IgD-negative memory B cell (primary cell): ENCODE results near the gene GINS2. TPM values are rescaled to one million over a fixed set of nuclear protein-coding genes. Genes with fewer than 3 reads are reported as not detected.

Source experiments
- H3K27ac Mint-ChIP-seq, 3 donors: one replicate each; pipeline ENCODE4 v1.8.0; 2020 to 2022; ENCODE audit warnings: mild to moderate bottlenecking in 3 of 3, mixed read lengths in 3 of 3, moderate library complexity in 1 of 3
- H3K27me3 Mint-ChIP-seq: one replicate; pipeline ENCODE4 v1.8.0; 2021; ENCODE audit warnings: mixed read lengths
- H3K36me3 Mint-ChIP-seq: one replicate; pipeline ENCODE4 v1.8.0; 2020; ENCODE audit warnings: mild to moderate bottlenecking, mixed read lengths
- H3K4me1 Mint-ChIP-seq, 3 donors: one replicate each; pipeline ENCODE4 v1.8.0; 2020 to 2022; ENCODE audit warnings: mixed read lengths in 3 of 3, mild to moderate bottlenecking in 1 of 3
- H3K4me3 Mint-ChIP-seq, 4 donors: one replicate each; pipeline ENCODE4 v1.8.0; 2020 to 2022; ENCODE audit warnings: mild to moderate bottlenecking in 4 of 4, mixed read lengths in 4 of 4, moderate library complexity in 3 of 4
- H3K9me3 Mint-ChIP-seq, 3 donors: one replicate each; pipeline ENCODE4 v1.8.0; 2020 to 2021; ENCODE audit warnings: mixed read lengths in 3 of 3, mild to moderate bottlenecking in 1 of 3
- polyA plus RNA-seq: library from polyadenylated mRNA; unstranded; fragments of 300-500 nt; fragmentation: Illumina TruSeq; gene quantifications from one replicate; pipeline ENCODE4 v1.2.3, GENCODE V29; 2021

GINS2 gene
- 0.69 TPM for polyA plus RNA-seq

DNA sequence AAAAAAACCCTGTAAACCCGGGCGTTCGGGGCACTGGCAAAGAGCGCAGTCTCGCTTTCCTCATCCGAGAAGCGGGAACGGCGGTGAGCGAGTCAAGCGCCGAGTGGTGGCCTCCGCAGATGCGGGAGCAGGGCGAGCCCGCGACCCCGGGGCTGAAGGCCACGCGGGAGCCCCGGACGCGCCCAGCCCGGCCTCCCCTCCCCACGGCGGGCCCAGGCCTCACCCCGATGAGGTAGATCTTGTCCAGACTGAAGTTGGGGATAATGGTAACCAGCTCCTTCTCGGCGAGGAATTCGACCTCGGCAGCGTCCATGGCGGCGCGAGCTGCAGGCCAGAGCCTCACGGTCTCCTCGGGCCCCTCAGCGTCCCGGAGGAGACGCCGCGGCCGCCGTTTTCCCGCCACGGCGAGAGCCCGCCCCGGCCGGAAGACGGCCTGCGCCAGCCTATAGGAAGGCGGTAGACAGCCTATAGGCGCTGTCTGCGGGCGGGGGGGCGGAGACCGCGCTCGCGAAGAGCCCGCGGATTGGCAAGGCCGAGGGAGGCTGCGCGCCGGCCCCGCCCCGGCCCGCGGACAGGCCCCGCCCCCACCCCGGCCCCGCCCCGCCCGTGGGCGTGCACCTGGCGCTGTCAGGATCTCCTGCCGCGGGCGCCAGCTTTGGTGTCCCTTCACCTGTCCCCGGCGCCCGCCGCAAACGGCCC lies at the start of gene GINS2:
Gene GINS2 (minus strand): TSS at position 369 of the 699 bp plus-strand sequence. CDS start 56 bp downstream, at position 313.
- Mint-ChIP-seq H3K4me3 (peak within 1 kb of the TSS; percentile 76 to 88 (median 82)), H3K9me3 (no peaks in the 10 kb centered on the region), H3K4me1 (peaks cover 0 to 13% (median 9%) of the 10 kb centered on the region in 3 donors), H3K27me3 (peaks cover 4% of the 10 kb centered on the region), H3K36me3 (no peaks in the 10 kb centered on the region), H3K27ac (peak within 1 kb of the TSS in 2 of 3 donors; percentile 39 to 82)

DNA sequence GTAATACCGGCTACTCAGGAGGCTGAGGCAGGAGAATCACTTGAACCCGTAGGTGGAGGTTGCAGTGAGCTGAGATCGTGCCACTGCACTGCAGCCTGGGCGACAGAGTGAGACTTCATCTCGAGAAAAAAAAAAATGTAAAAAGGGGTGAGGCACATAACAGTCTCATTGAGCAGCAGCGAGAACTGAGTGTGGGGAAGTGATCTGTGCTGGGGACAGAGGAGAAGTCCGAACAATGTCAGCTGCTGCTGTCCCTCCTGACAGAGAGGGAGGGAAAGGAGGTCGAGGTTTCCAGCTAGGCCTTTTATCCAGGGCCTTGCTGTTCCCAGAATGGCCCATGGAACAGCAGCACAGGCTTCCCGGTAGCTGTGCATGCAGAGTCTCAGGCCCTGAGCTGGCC lies 48.2 kb upstream of the GINS2 start:
- Mint-ChIP-seq H3K4me1 (peaks cover 13 to 16% (median 15%) of the 10 kb centered on the region in 3 donors), H3K9me3 (no peaks in the 10 kb centered on the region), H3K36me3 (peaks cover 9% of the 10 kb centered on the region), H3K27me3 (no peaks in the 10 kb centered on the region), H3K4me3 (peak overlapping the region in 1 of 4 donors; percentile 49), H3K27ac (no peak overlapping the region)

DNA sequence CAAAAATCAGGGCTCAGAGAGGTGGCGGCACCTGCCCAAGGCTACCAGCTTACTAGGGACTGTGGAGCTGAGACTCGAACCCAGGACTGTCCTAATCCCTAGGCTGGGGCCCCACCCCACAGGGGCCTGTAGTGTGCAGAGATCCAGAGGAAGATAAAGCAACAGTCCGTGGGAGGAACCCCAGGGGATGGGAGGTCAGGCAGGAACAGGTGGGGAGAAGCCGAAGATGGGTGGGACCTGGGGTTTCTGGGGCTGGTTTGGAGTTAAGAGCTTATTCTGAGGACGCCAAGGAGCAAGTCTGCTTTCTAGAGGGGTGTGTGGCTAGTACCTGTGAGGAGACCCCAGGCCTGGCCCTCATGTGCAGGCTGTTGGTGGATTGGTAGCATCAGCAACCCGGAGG lies 47.2 kb upstream of the GINS2 start:
- H3K27me3 Mint-ChIP-seq, result no peaks in the 10 kb centered on the region
- H3K4me1 Mint-ChIP-seq, result peaks cover 13 to 18% (median 16%) of the 10 kb centered on the region in 3 donors
- peaks cover 12% of the 10 kb centered on the region for H3K36me3 Mint-ChIP-seq
- peak overlapping the region in 3 of 4 donors; percentile 63 to 90 (median 85) for H3K4me3 Mint-ChIP-seq
- no peaks in the 10 kb centered on the region for H3K9me3 Mint-ChIP-seq
- peak overlapping the region; percentile 63 to 86 (median 84) for H3K27ac Mint-ChIP-seq

DNA sequence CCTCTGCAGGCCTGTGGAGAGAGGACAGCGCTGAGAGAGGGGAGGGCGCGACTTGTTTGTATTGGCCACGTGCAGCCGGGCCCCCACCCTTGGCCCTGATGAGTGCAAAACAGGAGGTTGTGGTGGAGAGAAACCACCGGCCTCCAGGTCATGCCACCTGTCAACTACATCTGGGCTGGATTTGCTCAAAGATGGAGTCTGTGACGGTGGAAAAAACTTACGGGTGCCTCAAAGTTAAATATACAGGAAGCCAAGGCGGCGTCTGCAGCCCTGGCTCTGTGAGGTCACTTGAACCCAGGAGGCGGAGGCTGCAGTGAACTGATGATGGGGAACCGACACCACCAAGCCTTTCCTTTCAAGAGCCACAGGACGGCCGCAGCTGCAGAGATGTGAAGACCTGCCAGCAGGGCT lies 46.5 kb upstream of the GINS2 start:
- Mint-ChIP-seq H3K27me3 (no peaks in the 10 kb centered on the region), H3K27ac (peak overlapping the region; percentile 46 to 86 (median 84)), H3K9me3 (no peaks in the 10 kb centered on the region), H3K4me1 (peaks cover 13 to 18% (median 16%) of the 10 kb centered on the region in 3 donors), H3K4me3 (peak overlapping the region; percentile 59 to 90 (median 74)), H3K36me3 (peaks cover 13% of the 10 kb centered on the region)

DNA sequence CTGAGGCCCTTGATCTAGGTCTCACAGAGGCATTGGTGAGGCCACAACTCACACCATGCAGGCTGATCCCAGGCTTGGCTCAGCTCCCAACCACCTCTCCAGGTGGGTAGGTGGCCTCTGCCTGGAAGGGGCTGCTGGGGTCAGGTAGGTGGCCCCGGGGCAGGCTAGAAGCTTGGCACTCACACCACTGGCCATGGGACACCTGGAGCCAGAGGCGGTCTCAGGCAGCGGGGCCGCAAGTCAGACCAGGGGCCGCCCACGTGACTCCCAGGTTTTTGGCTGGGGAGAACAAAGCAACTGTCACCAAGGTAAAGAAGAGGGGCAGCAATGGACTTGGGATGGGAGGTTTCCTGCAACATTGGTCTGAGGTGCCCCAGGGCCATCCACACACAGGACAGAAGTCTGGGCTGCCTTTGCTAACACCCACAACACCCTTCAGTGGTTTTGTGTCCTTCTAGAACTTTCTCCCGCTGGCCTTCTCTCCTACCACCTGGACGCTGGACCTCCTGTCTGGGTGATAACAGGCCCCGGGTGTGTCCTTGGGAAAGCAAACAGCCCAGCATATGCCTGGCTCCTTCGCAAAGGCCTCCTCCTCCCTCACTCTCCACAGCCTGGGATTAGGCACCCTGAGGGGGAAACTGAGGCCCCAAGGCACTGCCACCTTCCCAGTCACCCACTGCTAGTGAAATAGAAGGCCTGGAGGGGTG lies 45.7 kb upstream of the GINS2 start:
- Mint-ChIP-seq H3K36me3 (peaks cover 11% of the 10 kb centered on the region), H3K27ac (no peak overlapping the region), H3K4me3 (peak overlapping the region in 1 of 4 donors; percentile 85)

DNA sequence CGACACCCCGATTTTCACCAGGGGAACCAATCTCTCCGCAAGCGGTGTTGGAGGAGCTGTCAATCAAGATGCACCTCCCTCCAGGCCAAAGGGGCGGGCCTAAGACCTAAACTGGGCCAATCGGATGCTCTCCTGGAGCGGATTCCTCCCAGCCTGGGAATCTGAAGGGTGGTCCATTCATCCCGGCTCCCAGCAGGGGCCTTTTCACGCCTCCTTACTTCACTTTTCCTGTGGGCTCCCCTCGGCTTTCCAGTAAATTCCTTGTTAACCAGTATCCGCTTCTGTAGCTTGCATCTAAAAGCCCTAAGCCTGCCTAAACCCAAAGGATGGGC lies 45.1 kb upstream of the GINS2 start:
- Mint-ChIP-seq H3K9me3 (no peaks in the 10 kb centered on the region), H3K4me3 (peak overlapping the region in 1 of 4 donors; percentile 28), H3K4me1 (peaks cover 13 to 20% (median 16%) of the 10 kb centered on the region in 3 donors), H3K27me3 (no peaks in the 10 kb centered on the region), H3K36me3 (peaks cover 8% of the 10 kb centered on the region), H3K27ac (no peak overlapping the region)

More for the DNA sequence above, 45.7 kb upstream of the GINS2 start:
- H3K27me3 Mint-ChIP-seq, result no peaks in the 10 kb centered on the region
- no peaks in the 10 kb centered on the region for H3K9me3 Mint-ChIP-seq
- peaks cover 13 to 19% (median 16%) of the 10 kb centered on the region in 3 donors for H3K4me1 Mint-ChIP-seq

DNA sequence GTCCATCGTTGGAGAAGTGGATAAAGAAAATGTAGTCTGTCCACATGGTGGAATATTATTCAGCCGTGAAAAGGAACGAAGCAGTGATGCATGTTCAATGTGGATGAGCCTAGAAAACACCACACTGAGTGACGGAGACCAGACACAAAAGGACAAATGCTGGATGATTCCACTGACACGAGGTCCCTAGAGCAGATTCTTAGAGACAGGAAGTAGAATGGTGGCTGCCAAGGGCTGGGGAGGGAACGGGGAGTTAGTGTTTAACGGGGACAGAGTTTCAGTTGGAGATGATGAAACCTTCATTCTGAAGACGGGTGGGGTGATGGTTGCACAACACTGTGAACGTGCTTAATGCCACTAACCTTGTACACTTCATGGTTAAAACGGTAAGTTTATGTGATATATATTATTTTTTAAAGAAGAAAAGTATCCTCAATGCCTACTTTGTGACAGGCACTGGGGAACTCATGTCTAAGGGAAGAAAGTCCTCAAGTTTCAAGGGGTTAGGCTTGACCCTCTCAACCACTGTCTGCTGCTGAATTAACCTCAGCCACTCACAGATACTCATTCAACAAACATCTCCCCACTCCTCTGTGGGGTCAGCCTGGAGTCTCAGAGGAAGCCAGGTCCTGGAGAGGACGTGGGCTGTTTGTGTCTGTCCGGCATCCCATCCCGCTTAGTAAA lies 44.5 kb upstream of the GINS2 start:
- H3K4me1 Mint-ChIP-seq, result peaks cover 13 to 20% (median 16%) of the 10 kb centered on the region in 3 donors
- no peak overlapping the region for H3K4me3 Mint-ChIP-seq

DNA sequence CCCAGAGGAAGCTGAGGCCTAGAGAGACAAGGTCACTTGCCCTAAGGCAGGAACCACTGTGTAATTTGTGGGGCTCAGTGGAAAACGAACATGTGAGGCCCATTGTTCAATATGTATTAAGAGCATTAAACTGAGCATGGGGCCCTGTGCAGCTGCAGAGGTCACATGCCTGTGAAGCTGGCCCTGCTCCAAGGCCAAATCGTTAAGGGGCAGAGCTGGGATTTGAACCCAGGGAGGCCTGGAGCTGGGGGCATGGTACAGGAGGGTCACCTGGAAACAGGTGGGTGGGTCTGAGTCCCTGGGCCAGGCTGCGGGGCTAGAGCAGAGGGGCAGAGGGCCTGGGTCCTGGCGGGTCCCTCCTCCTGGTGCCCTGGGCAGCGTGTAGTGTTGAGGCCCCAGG lies 42.4 kb upstream of the GINS2 start:
- Mint-ChIP-seq H3K4me1 (peaks cover 13 to 17% (median 15%) of the 10 kb centered on the region in 3 donors), H3K27ac (no peak overlapping the region), H3K9me3 (no peaks in the 10 kb centered on the region), H3K4me3 (no peak overlapping the region), H3K36me3 (peaks cover 10% of the 10 kb centered on the region), H3K27me3 (no peaks in the 10 kb centered on the region)

More for the DNA sequence above, 44.5 kb upstream of the GINS2 start:
- H3K9me3 Mint-ChIP-seq, result no peaks in the 10 kb centered on the region
- H3K27me3 Mint-ChIP-seq, result no peaks in the 10 kb centered on the region
- H3K36me3 Mint-ChIP-seq, result peaks cover 8% of the 10 kb centered on the region
- H3K27ac Mint-ChIP-seq, result no peak overlapping the region

DNA sequence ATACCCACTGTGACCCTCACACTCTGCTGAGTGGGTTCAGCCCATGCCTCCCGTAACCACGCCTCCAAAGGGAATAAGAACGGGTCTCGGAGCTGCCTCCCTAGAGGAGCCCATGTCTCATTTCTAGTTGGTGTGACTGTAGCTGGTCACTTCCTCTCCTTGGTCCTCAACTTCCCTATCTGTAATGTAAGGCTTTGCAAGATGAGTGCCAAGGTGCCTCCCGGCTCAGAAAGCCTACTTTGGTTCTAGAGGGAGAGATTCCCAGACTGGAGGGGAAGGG lies 41.4 kb upstream of the GINS2 start:
- no peaks in the 10 kb centered on the region for H3K9me3 Mint-ChIP-seq
- peaks cover 4 to 6% (median 4%) of the 10 kb centered on the region in 3 donors for H3K4me1 Mint-ChIP-seq
- H3K27ac Mint-ChIP-seq, result no peak overlapping the region
- H3K4me3 Mint-ChIP-seq, result no peak overlapping the region
- H3K36me3 Mint-ChIP-seq, result peaks cover 16% of the 10 kb centered on the region
- H3K27me3 Mint-ChIP-seq, result no peaks in the 10 kb centered on the region

DNA sequence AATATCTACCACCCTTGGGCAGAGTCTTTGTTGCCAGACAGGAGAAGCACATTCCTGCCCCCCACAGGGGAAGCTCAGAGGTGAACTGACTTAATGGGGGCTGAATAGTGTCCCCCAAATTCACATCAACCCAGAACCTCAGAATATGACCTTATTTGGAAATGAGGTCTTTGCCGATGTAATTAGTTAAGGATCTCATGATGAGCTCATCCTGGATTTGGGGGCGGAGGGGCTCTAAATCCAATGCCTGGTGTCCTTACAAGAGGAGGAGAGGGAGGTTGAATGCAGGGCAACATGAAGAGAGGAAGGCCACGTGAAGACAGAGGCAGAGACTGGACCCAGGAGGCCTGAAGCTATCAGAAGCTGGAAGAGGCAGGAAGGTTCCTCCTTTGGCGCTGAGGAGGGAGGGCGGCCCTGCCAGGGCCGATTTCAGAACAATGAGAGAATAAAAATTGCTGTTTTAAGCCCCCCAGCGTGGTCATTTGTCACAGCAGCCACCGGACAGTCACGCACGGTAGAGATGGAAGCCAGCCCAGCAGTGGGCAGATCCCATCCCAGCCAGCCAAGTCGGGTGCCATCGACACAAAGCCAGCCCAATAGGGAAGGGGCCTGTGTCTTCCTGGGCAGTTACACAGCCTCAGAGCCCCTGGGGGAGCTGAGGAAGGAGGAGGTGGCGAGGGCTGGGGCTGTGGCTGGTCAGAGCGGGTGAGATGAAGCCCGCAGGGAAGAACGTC lies 40.9 kb upstream of the GINS2 start:
- H3K4me3 Mint-ChIP-seq, result no peak overlapping the region
- H3K27ac Mint-ChIP-seq, result peak overlapping the region in 1 of 3 donors; percentile 87
- peaks cover 16% of the 10 kb centered on the region for H3K36me3 Mint-ChIP-seq
- peaks cover 0 to 4% (median 0%) of the 10 kb centered on the region in 3 donors for H3K4me1 Mint-ChIP-seq
- H3K27me3 Mint-ChIP-seq, result no peaks in the 10 kb centered on the region
- H3K9me3 Mint-ChIP-seq, result no peaks in the 10 kb centered on the region

DNA sequence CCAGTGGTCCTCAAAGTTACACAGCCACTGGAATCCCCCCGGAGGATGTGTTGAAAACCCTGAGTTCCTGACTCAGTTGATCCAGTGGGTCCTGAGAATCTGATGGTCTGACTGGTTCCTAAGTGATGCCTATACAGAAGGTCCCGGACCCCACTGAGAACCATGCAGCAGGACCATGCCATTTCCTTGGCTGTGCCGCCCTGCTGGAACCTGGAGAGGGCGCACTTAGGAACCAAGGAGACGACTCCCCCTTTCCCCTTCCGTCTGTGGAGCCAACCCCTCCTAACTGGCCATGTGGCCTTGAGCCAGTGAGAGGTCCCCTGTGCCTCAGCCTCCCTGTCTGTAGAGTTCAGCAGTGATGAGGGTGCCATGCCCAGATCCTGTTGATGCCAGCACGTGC lies 40.1 kb upstream of the GINS2 start:
- no peak overlapping the region for H3K27ac Mint-ChIP-seq
- H3K4me3 Mint-ChIP-seq, result no peak overlapping the region
- no peaks in the 10 kb centered on the region for H3K9me3 Mint-ChIP-seq
- no peaks in the 10 kb centered on the region for H3K27me3 Mint-ChIP-seq
- H3K36me3 Mint-ChIP-seq, result peaks cover 16% of the 10 kb centered on the region
- peaks cover 0 to 4% (median 0%) of the 10 kb centered on the region in 3 donors for H3K4me1 Mint-ChIP-seq

DNA sequence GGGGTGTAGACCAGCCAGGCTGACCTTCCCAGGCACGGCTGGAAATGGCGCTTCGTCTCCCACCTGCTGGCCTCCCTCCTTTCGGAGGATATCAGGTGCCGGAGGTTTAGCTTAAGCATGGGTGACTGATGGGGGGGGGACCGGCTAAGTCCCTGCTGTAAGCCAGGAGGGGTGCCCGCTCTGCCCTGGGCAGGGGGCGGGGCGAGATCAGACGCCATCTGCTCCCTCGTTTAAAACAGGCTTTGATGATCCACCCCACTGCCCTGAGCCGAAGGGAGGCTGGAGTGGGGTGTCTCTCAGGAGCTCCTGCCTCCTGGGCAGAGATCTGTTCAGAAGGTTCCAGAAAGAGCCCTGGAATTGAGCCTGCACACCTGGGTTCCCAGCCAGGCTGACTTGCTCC lies 36.2 kb upstream of the GINS2 start:
- Mint-ChIP-seq H3K27me3 (no peaks in the 10 kb centered on the region), H3K27ac (no peak overlapping the region), H3K4me1 (peaks cover 0 to 1% (median 0%) of the 10 kb centered on the region in 3 donors), H3K36me3 (peaks cover 10% of the 10 kb centered on the region), H3K4me3 (no peak overlapping the region), H3K9me3 (no peaks in the 10 kb centered on the region)

DNA sequence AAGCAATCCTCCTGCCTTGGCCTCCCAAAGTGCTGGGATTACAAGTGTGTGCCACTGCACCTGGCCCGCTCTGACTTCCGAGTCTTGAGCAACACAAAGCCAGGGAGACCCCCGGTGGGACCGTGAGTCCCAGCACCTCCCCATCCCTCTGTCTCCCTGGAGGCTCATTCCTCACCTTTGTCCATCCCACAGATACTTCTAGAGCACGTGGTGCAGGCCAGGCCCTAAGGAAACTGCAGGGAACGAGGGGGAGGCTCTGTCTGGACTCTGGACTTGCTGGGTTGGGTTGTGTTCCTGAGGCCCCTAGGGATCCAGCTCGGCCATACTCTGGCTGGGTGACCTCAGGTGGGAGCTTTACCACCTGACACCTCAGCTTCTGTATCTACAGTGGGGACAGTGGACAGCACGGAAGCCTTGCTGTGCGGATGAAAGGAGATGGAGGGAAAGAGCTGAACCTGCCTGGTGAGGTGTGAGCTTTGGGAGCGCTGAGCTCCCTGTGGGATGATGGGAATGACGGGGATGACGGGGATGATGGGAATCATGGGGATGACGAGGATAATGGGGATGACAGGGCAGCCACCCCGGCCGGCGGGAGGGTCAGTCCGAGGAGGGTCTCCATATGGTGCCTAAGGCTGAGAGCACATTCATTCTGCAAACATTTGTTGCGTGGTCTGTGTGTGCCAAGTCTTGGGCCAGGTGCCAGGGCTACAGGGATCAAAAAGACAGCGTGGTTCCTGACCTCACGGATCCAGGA lies 35.5 kb upstream of the GINS2 start:
- Mint-ChIP-seq H3K27me3 (no peaks in the 10 kb centered on the region), H3K4me3 (no peak overlapping the region), H3K36me3 (peaks cover 10% of the 10 kb centered on the region), H3K9me3 (no peaks in the 10 kb centered on the region), H3K27ac (peak overlapping the region in 1 of 3 donors; percentile 26), H3K4me1 (no peaks in the 10 kb centered on the region)
